H1 (cell line): ENCODE data around the gene CDH12. TPM values are rescaled to one million over a fixed set of nuclear protein-coding genes. Genes with fewer than 3 reads are reported as not detected.
A peak's percentile ranks its signal among the peaks of the same experiment; 100 is the strongest.

ENCODE experiments used
- CTCF ChIA-PET: fragments of 300-600 bp; sonication (Branson Sonifier 250); formaldehyde crosslinking; loops from one replicate; lab custom pipeline; 2021; ENCODE audit not compliant: partially characterized antibody; lab: Charles Lee
- POLR2A ChIA-PET: fragments of 300-600 bp; sonication (Branson Sonifier 250); formaldehyde crosslinking; loops from one replicate; lab custom pipeline; 2021; ENCODE audit warnings: inconsistent platforms; ENCODE audit not compliant: partially characterized antibody; lab: Charles Lee
- DNase-seq, 2 experiments: peaks; one replicate each; pipeline versions ENCODE4 v3.0.0 to v3.0.0-alpha.2; 2010 to 2022; ENCODE audit warnings: low spot score in 2 of 2, low read depth in 1 of 2, mixed read lengths in 1 of 2
- FAIRE-seq: peaks from 2 replicates; lab custom pipeline; 2011; peaks lifted over from hg19 to GRCh38; lab: Jason Lieb, UNC
- H2AFZ ChIP-seq: 2 replicates; pipeline ENCODE4 v1.8.1; 2012; ENCODE audit warnings: low read length, inconsistent platforms
- H2AK5ac ChIP-seq: 2 replicates; pipeline ENCODE4 v1.6.1; 2013; ENCODE audit warnings: low read depth, low read length
- H2BK120ac ChIP-seq: replicated peaks from 2 replicates; pipeline ENCODE3; 2013; ENCODE audit warnings: low read depth, low read length, inconsistent platforms
- H2BK12ac ChIP-seq: 2 replicates; pipeline ENCODE4 v1.6.1; 2013; ENCODE audit warnings: low read depth, low read length
- H2BK15ac ChIP-seq: 2 replicates; pipeline ENCODE4 v1.6.1; 2013; ENCODE audit warnings: low read length
- H2BK20ac ChIP-seq: 2 replicates; pipeline ENCODE4 v1.6.1; 2013; ENCODE audit warnings: low read length
- H2BK5ac ChIP-seq: 2 replicates; pipeline ENCODE4 v1.6.1; 2013; ENCODE audit warnings: low read depth, low read length
- H3K14ac ChIP-seq: 2 replicates; pipeline ENCODE4 v1.6.1; 2013; ENCODE audit warnings: inconsistent platforms; ENCODE audit not compliant: insufficient read length
- H3K18ac ChIP-seq: 2 replicates; pipeline ENCODE4 v1.6.1; 2013; ENCODE audit warnings: low read length; ENCODE audit errors: extremely low read depth
- H3K23ac ChIP-seq: 2 replicates; pipeline ENCODE4 v1.6.1; 2013; ENCODE audit warnings: inconsistent platforms; ENCODE audit not compliant: insufficient read length
- H3K23me2 ChIP-seq: 2 replicates; pipeline ENCODE4 v1.6.1; 2013; ENCODE audit warnings: low read depth, low read length
- H3K27ac ChIP-seq: 2 replicates; pipeline ENCODE4 v1.6.1; 2011; ENCODE audit warnings: low read depth, low read length, inconsistent platforms
- H3K27me3 ChIP-seq, 4 experiments: replicated peaks in 1 of 4; 1 replicate in 1 of 4; 2 replicates in 3 of 4; pipeline versions ENCODE4 v1.6.1 to v1.8.1; 2011 to 2013; ENCODE audit warnings: low read length in 3 of 4, mild to moderate bottlenecking in 3 of 4, inconsistent platforms in 2 of 4, mixed read lengths in 2 of 4, moderate library complexity in 1 of 4; ENCODE audit not compliant: control insufficient read depth in 3 of 4, insufficient read depth in 3 of 4; ENCODE audit errors: extremely low read depth in 1 of 4
- H3K36me3 ChIP-seq, 4 experiments: 2 replicates each; pipeline versions ENCODE4 v1.6.1 to v1.8.1; 2011 to 2013; ENCODE audit warnings: mild to moderate bottlenecking in 4 of 4, low read length in 3 of 4, moderate library complexity in 2 of 4, control low read depth in 1 of 4, inconsistent platforms in 1 of 4; ENCODE audit not compliant: insufficient read depth in 4 of 4, control insufficient read depth in 2 of 4
- H3K4ac ChIP-seq: replicated peaks from 2 replicates; pipeline ENCODE3; 2013; ENCODE audit warnings: low read length, low read depth, mixed read lengths, inconsistent platforms; ENCODE audit not compliant: insufficient read length
- H3K4me1 ChIP-seq, 4 experiments: replicated peaks in 1 of 4; 1 replicate in 1 of 4; 2 replicates in 3 of 4; pipeline versions ENCODE4 v1.6.1 to v1.8.1; 2011 to 2013; ENCODE audit warnings: low read length in 3 of 4, inconsistent platforms in 2 of 4, mixed read lengths in 1 of 4; ENCODE audit not compliant: insufficient read depth in 4 of 4, control insufficient read depth in 3 of 4
- H3K4me2 ChIP-seq, 2 experiments: 2 replicates each; pipeline versions ENCODE4 v1.6.1 to v1.8.1; 2011 to 2013; ENCODE audit warnings: low read depth in 2 of 2, low read length in 2 of 2, control low read depth in 1 of 2, inconsistent platforms in 1 of 2, mild to moderate bottlenecking in 1 of 2; ENCODE audit not compliant: insufficient read depth in 1 of 2
- H3K4me3 ChIP-seq, 4 experiments: fragments of 200-600, 300-600 bp in 1 of 4; sonication (generic), shearing (Covaris generic), sonication (Bioruptor Twin) in 1 of 4; 2 replicates each; pipeline versions ENCODE4 v1.5.1 to v1.8.1; 2011 to 2016; ENCODE audit warnings: low read length in 4 of 4, low read depth in 3 of 4, control low read depth in 2 of 4, inconsistent platforms in 2 of 4, mild to moderate bottlenecking in 2 of 4, mixed read lengths in 1 of 4, moderate library complexity in 1 of 4; ENCODE audit not compliant: insufficient read depth in 2 of 4; ENCODE audit errors: extremely low read depth in 1 of 4
- H3K56ac ChIP-seq: replicated peaks from 2 replicates; pipeline ENCODE3; 2013; ENCODE audit warnings: low read depth, mild to moderate bottlenecking, mixed read lengths, low read length, inconsistent platforms; ENCODE audit not compliant: insufficient read length
- H3K79me1 ChIP-seq: 2 replicates; pipeline ENCODE4 v1.6.1; 2013; ENCODE audit warnings: low read depth, low read length, control low read depth
- H3K79me2 ChIP-seq, 2 experiments: 2 replicates each; pipeline versions ENCODE4 v1.6.1 to v1.8.1; 2012 to 2013; ENCODE audit warnings: low read length in 2 of 2, mild to moderate bottlenecking in 2 of 2, inconsistent platforms in 1 of 2; ENCODE audit not compliant: insufficient read depth in 2 of 2, control insufficient read depth in 1 of 2
- H3K9ac ChIP-seq, 4 experiments: replicated peaks in 1 of 4; 1 replicate in 1 of 4; 2 replicates in 3 of 4; pipeline versions ENCODE4 v1.6.1 to v1.8.1; 2011 to 2013; ENCODE audit warnings: low read depth in 3 of 4, low read length in 3 of 4, control low read depth in 2 of 4, mild to moderate bottlenecking in 2 of 4, moderate library complexity in 2 of 4, inconsistent platforms in 1 of 4; ENCODE audit errors: extremely low read depth in 1 of 4
- H3K9me3 ChIP-seq, 2 experiments: 2 replicates each; pipeline versions ENCODE4 v1.6.1 to v1.8.1; 2012 to 2013; ENCODE audit warnings: mild to moderate bottlenecking in 2 of 2, moderate library complexity in 2 of 2, control low read depth in 1 of 2, inconsistent platforms in 1 of 2, low read depth in 1 of 2, low read length in 1 of 2, mixed read lengths in 1 of 2; ENCODE audit not compliant: insufficient read depth in 2 of 2
- H4K20me1 ChIP-seq, 2 experiments: replicated peaks in 1 of 2; 2 replicates each; pipeline versions ENCODE3 to v1.8.1; 2011 to 2013; ENCODE audit warnings: inconsistent platforms in 2 of 2, low read length in 2 of 2, mild to moderate bottlenecking in 1 of 2; ENCODE audit not compliant: insufficient read depth in 2 of 2, control insufficient read depth in 1 of 2
- H4K5ac ChIP-seq: 2 replicates; pipeline ENCODE4 v1.6.1; 2013; ENCODE audit warnings: low read length, low read depth, mixed read lengths, inconsistent platforms; ENCODE audit not compliant: insufficient read length
- H4K8ac ChIP-seq: 2 replicates; pipeline ENCODE4 v1.8.0; 2013; ENCODE audit warnings: mild to moderate bottlenecking, moderate library complexity, low read length, inconsistent platforms; ENCODE audit not compliant: insufficient read depth; ENCODE audit errors: extremely low read depth
- H4K91ac ChIP-seq: replicated peaks from 2 replicates; pipeline ENCODE3; 2013; ENCODE audit warnings: low read length, mixed read lengths, inconsistent platforms; ENCODE audit not compliant: insufficient read length
- BACH1 ChIP-seq: IDR thresholded peaks from 2 replicates; pipeline ENCODE4 v1.6.1; 2012; ENCODE audit warnings: low read length, improper control_type of control experiment
- CHD1 ChIP-seq: IDR thresholded peaks from 2 replicates; pipeline ENCODE4 v1.6.1; 2012; ENCODE audit warnings: low read depth, low read length, improper control_type of control experiment
- GTF2F1 ChIP-seq: IDR thresholded peaks from 2 replicates; pipeline ENCODE4 v1.6.1; 2012; ENCODE audit warnings: low read depth, low read length, improper control_type of control experiment, borderline replicate concordance
- NANOG ChIP-seq: IDR thresholded peaks from 2 replicates; pipeline ENCODE4 v1.6.1; 2011; ENCODE audit warnings: low read length, low read depth, mild to moderate bottlenecking, inconsistent platforms; ENCODE audit not compliant: insufficient read depth, poor library complexity, severe bottlenecking
- NRF1 ChIP-seq: IDR thresholded peaks from 2 replicates; pipeline ENCODE4 v1.6.1; 2011; ENCODE audit warnings: mild to moderate bottlenecking, low read depth, low read length, improper control_type of control experiment
- POLR2A ChIP-seq, 2 experiments: IDR thresholded peaks; 1 replicate in 1 of 2; 2 replicates in 1 of 2; pipeline ENCODE4 v1.6.1; 2011; ENCODE audit warnings: low read depth in 2 of 2, low read length in 2 of 2, mild to moderate bottlenecking in 2 of 2; ENCODE audit errors: control extremely low read depth in 1 of 2
- POLR2AphosphoS5 ChIP-seq: IDR thresholded peaks from 2 replicates; pipeline ENCODE4 v1.6.1; 2011; ENCODE audit warnings: low read depth, low read length
- RXRA ChIP-seq: IDR thresholded peaks from 2 replicates; pipeline ENCODE4 v1.6.1; 2011; ENCODE audit warnings: low read depth, mild to moderate bottlenecking, low read length, moderate library complexity; ENCODE audit not compliant: insufficient read depth
- SIN3A ChIP-seq, 2 experiments: IDR thresholded peaks in 1 of 2; conservative IDR thresholded peaks in 1 of 2; 2 replicates each; pipeline ENCODE4 v1.6.1; 2011 to 2012; ENCODE audit warnings: low read length in 2 of 2, improper control_type of control experiment in 1 of 2, low read depth in 1 of 2, mild to moderate bottlenecking in 1 of 2
- SIX5 ChIP-seq: IDR thresholded peaks from 2 replicates; pipeline ENCODE4 v1.6.1; 2011; ENCODE audit warnings: mild to moderate bottlenecking, low read depth, low read length
- SP4 ChIP-seq: IDR thresholded peaks from 2 replicates; pipeline ENCODE4 v1.6.1; 2012; ENCODE audit warnings: low read length, inconsistent platforms
- TEAD4 ChIP-seq: IDR thresholded peaks from 2 replicates; pipeline ENCODE4 v1.6.1; 2012; ENCODE audit warnings: low read depth, low read length, inconsistent platforms, mixed read lengths
- WGBS, 2 experiments: shearing (Covaris generic) in 1 of 2; methylation state at CpG; one replicate each; pipeline versions ENCODE4 v1.1.6 to v1.1.7; 2013 to 2015; ENCODE audit warnings: low lambda C conversion rate in 2 of 2, mixed read lengths in 2 of 2, inconsistent platforms in 1 of 2, low coverage in 1 of 2, missing lambda C conversion rate in 1 of 2; ENCODE audit not compliant: insufficient replicate concordance in 2 of 2, insufficient coverage in 1 of 2, insufficient read length in 1 of 2; ENCODE audit errors: extremely low coverage in 1 of 2, missing lambda C conversion rate in 1 of 2; 5-methylcytosine and 5-hydroxymethylcytosine counted together
- polyA plus RNA-seq, 7 experiments: library from polyadenylated mRNA; depleted of rRNA in 3 of 7; stranded (reverse) in 5 of 7; unstranded in 2 of 7; fragments of >200 nt in 5 of 7; fragments of 200-250 nt in 2 of 7; gene quantifications; 1 replicate in 5 of 7; 2 replicates in 1 of 7; 4 replicates in 1 of 7; pipeline versions ENCODE4 v1.2.1 to v1.2.3, GENCODE V29; 2011 to 2013; ENCODE audit warnings: missing spikeins in 2 of 7, mixed read lengths in 2 of 7
- total RNA-seq: library from RNA; stranded (reverse); fragmentation: NEBNext Ultra II Directional; extraction: Animal tissue kit (Norgen Biotek cat#: 25700); gene quantifications from 2 replicates; pipeline ENCODE4 v1.2.1, GENCODE V29; 2021

Gene CDH12
- total and polyA plus RNA-seq, 2 of the 8 experiments (the other 6 are each of a cell fraction or from before 2014, with no cell fraction given): 0.03 TPM; not detected in 1

- H3K9ac ChIP-seq: no peak overlapping the region
- no peaks in the 10 kb centered on the region for H3K23me2 ChIP-seq
- H4K91ac ChIP-seq: no peak overlapping the region
- no peak overlapping the region for H2BK20ac ChIP-seq
- TF ChIP-seq POLR2AphosphoS5 (no peak), BACH1 (no peak), CHD1 (no peak), TEAD4 (no peak), SIX5 (no peak), SP4 (no peak), GTF2F1 (no peak), POLR2A (IDR thresholded peaks at IDR 0.05; ENCODE audit: control extremely low read depth in 1 of 2, low read depth in 2 of 2, low read length in 2 of 2) (no peak), SIN3A (conservative IDR thresholded peaks at IDR 0.05 in 1 of 2, IDR thresholded peaks at IDR 0.05 in 1 of 2; ENCODE audit: low read depth in 1 of 2, low read length in 2 of 2) (no peak), RXRA (no peak), NANOG (no peak), NRF1 (no peak)
- no peak overlapping the region for H3K4ac ChIP-seq
- H2AFZ ChIP-seq: 0 out of 2 replicates have a peak overlapping the region, but pooled peaks have one; percentile 41
- H3K79me2 ChIP-seq: no peaks in the 10 kb centered on the region
- no peaks in the 10 kb centered on the region for H3K9me3 ChIP-seq
- no peak overlapping the region for H3K14ac ChIP-seq
- no peaks in the 10 kb centered on the region for H4K20me1 ChIP-seq
- CTCF ChIA-PET: no interaction called here
- H2AK5ac ChIP-seq: no peak overlapping the region
- H4K8ac ChIP-seq: no peak overlapping the region
- no peak overlapping the region for H3K27ac ChIP-seq
- H2BK5ac ChIP-seq: no peak overlapping the region
- no peak overlapping the region for H3K4me3 ChIP-seq
- no peak overlapping the region for H2BK15ac ChIP-seq
- no peak overlapping the region for H3K18ac ChIP-seq
- POLR2A ChIA-PET: no interaction called here
- no peak overlapping the region for H3K56ac ChIP-seq
- H4K5ac ChIP-seq: no peak overlapping the region
- H3K23ac ChIP-seq: no peak overlapping the region
- 93% methylated on average over 3 of the region's 3 CpGs; no CpG with 5 or more reads in 1 of the 2 experiments for WGBS, 2 experiments
- DNase-seq: no peak
- H2BK12ac ChIP-seq: no peak overlapping the region
- no peak for FAIRE-seq
- H3K4me1 ChIP-seq: peaks cover 0 to 3% (median 0%) of the 10 kb centered on the region in 4 experiments; a peak in 1 of 7 replicates
- H3K79me1 ChIP-seq: no peaks in the 10 kb centered on the region
- no peaks in the 10 kb centered on the region for H3K36me3 ChIP-seq
- no peak overlapping the region for H3K4me2 ChIP-seq
- H3K27me3 ChIP-seq: no peaks in the 10 kb centered on the region
- H2BK120ac ChIP-seq: no peak overlapping the region
Observed at GRCh38 chr5:22293147-22293546, 560.0 kb downstream of the CDH12 start.
